HCT116 (cell line): ENCODE data around the gene ARHGEF40. TPM values are rescaled to one million over a fixed set of nuclear protein-coding genes. Genes with fewer than 3 reads are reported as not detected.

ENCODE experiments used
- ATAC-seq: fragments of 200-7000 bp; cut with Tn5 transposase; 2 replicates; pipeline ENCODE4 v1.9.1; 2020; ENCODE audit warnings: mild to moderate bottlenecking, moderate library complexity
- BruUV-seq: library from RNA; stranded (reverse); fragments of 400-500 nt; replicated peaks from 2 replicates; lab custom pipeline; 2021; lab: Mats Ljungman, UMichigan
- CTCF ChIA-PET: fragments of 300-600 bp; sonication (Branson Sonifier 250); formaldehyde crosslinking; loops from one replicate; lab custom pipeline; 2021; ENCODE audit warnings: antibody characterized with exemption; lab: Charles Lee
- POLR2A ChIA-PET: fragments of 300-600, 350-600 bp; sonication (Branson Sonifier 250); formaldehyde crosslinking; loops from one replicate; lab custom pipeline; 2021; ENCODE audit warnings: antibody characterized with exemption; lab: Charles Lee
- RAD21 ChIA-PET, 2 experiments: fragments of 300-600 bp; sonication (Branson Sonifier 250); formaldehyde crosslinking; loops; one replicate each; lab custom pipeline; 2023; ENCODE audit warnings: low total read pairs in 2 of 2; ENCODE audit not compliant: uncharacterized antibody in 2 of 2, unreplicated experiment in 2 of 2, low non-redundant PET in 1 of 2; lab: Charles Lee
- DNase-seq: peaks from one replicate; pipeline ENCODE4 v3.0.0-alpha.2; 2010; ENCODE audit warnings: low read depth, low spot score
- H2AFZ ChIP-seq: fragments of 200-600 bp; shearing (Covaris generic), sonication (generic); 2 replicates; pipeline ENCODE4 v1.6.1; 2017; ENCODE audit warnings: low read depth, mixed run types, mixed read lengths, antibody characterized with exemption, low read length; ENCODE audit not compliant: poor library complexity, severe bottlenecking
- H3K27ac ChIP-seq: 2 replicates; pipeline ENCODE4 v1.5.1; 2012; ENCODE audit warnings: low read depth, low read length
- H3K27me3 ChIP-seq: fragments of 200-600 bp; sonication (generic); 2 replicates; pipeline ENCODE4 v1.6.1; 2016; ENCODE audit warnings: mixed run types, low read length, mixed read lengths; ENCODE audit not compliant: insufficient read depth
- H3K36me3 ChIP-seq, 2 experiments: fragments of 200-500 bp in 1 of 2; fragments of 200-600 bp in 1 of 2; sonication (Bioruptor generic) in 1 of 2; sonication (generic) in 1 of 2; 2 replicates each; pipeline versions ENCODE4 v1.5.1 to v1.6.1; 2014 to 2016; ENCODE audit warnings: low read length in 2 of 2, inconsistent platforms in 1 of 2, mixed read lengths in 1 of 2, mixed run types in 1 of 2; ENCODE audit not compliant: insufficient read depth in 2 of 2, control insufficient read depth in 1 of 2
- H3K4me1 ChIP-seq, 2 experiments: fragments of 200-600 bp in 1 of 2; sonication (generic) in 1 of 2; 2 replicates each; pipeline versions ENCODE4 v1.5.1 to v1.6.1; 2012 to 2017; ENCODE audit warnings: low read length in 2 of 2, inconsistent platforms in 1 of 2, mild to moderate bottlenecking in 1 of 2, mixed read lengths in 1 of 2, mixed run types in 1 of 2, moderate library complexity in 1 of 2; ENCODE audit not compliant: insufficient read depth in 2 of 2, control insufficient read depth in 1 of 2
- H3K4me2 ChIP-seq: fragments of 200-600 bp; sonication (generic); 2 replicates; pipeline ENCODE4 v1.6.1; 2017; ENCODE audit warnings: mixed run types, low read length, mixed read lengths
- H3K4me3 ChIP-seq, 2 experiments: fragments of 200-600 bp in 1 of 2; sonication (generic) in 1 of 2; replicated peaks in 1 of 2; 2 replicates each; pipeline ENCODE4 v1.5.1; 2011 to 2016; ENCODE audit warnings: low read length in 2 of 2, control low read depth in 1 of 2, low read depth in 1 of 2, mild to moderate bottlenecking in 1 of 2, mixed read lengths in 1 of 2, mixed run types in 1 of 2
- H3K79me2 ChIP-seq: fragments of 200-600 bp; sonication (generic); 2 replicates; pipeline ENCODE4 v1.6.1; 2017; ENCODE audit warnings: mild to moderate bottlenecking, mixed run types, low read length, moderate library complexity, mixed read lengths; ENCODE audit not compliant: insufficient read depth
- H3K9ac ChIP-seq: fragments of 200-600 bp; sonication (generic); 2 replicates; pipeline ENCODE4 v1.6.1; 2016; ENCODE audit warnings: low read length, mixed read lengths
- H3K9me2 ChIP-seq: fragments of 200-600 bp; sonication (generic), shearing (Covaris generic); 2 replicates; pipeline ENCODE4 v1.6.1; 2017; ENCODE audit warnings: mixed run types, mild to moderate bottlenecking, moderate library complexity; ENCODE audit not compliant: insufficient read depth
- H3K9me3 ChIP-seq, 2 experiments: fragments of 200-500 bp in 1 of 2; fragments of 200-600 bp in 1 of 2; sonication (Bioruptor generic) in 1 of 2; sonication (generic) in 1 of 2; 2 replicates each; pipeline ENCODE4 v1.6.1; 2014 to 2017; ENCODE audit warnings: low read length in 2 of 2, mixed read lengths in 2 of 2, inconsistent platforms in 1 of 2, low read depth in 1 of 2, mild to moderate bottlenecking in 1 of 2, mixed run types in 1 of 2, moderate library complexity in 1 of 2; ENCODE audit not compliant: control insufficient read depth in 1 of 2, insufficient read depth in 1 of 2
- H4K20me1 ChIP-seq: fragments of 200-600 bp; sonication (generic), shearing (Covaris generic); 2 replicates; pipeline ENCODE4 v1.6.1; 2017; ENCODE audit warnings: mixed run types, mild to moderate bottlenecking, moderate library complexity; ENCODE audit not compliant: insufficient read depth
- ATF3 ChIP-seq: IDR thresholded peaks from 2 replicates; pipeline ENCODE4 v1.6.1; 2012
- CBX3 ChIP-seq: IDR thresholded peaks from 2 replicates; pipeline ENCODE4 v1.6.1; 2012; ENCODE audit warnings: low read depth
- CEBPB ChIP-seq: IDR thresholded peaks from 2 replicates; pipeline ENCODE4 v1.6.1; 2012; ENCODE audit warnings: low read depth
- EZH2 ChIP-seq: fragments of 200-600 bp; sonication (generic); IDR thresholded peaks from 2 replicates; pipeline ENCODE4 v1.6.1; 2017; ENCODE audit warnings: antibody characterized with exemption, mixed run types
- FOSL1 ChIP-seq: IDR thresholded peaks from 2 replicates; pipeline ENCODE4 v1.6.1; 2012; ENCODE audit warnings: low read depth
- RAD21 ChIP-seq: IDR thresholded peaks from 2 replicates; pipeline ENCODE4 v1.6.1; 2012; ENCODE audit warnings: low read depth, mild to moderate bottlenecking
- REST ChIP-seq: IDR thresholded peaks from 2 replicates; pipeline ENCODE4 v1.6.1; 2012; ENCODE audit warnings: low read depth
- SP1 ChIP-seq: IDR thresholded peaks from 2 replicates; pipeline ENCODE4 v1.6.1; 2012; ENCODE audit warnings: low read depth
- TCF7L2 ChIP-seq: IDR thresholded peaks from 2 replicates; pipeline ENCODE4 v1.7.0; 2011; ENCODE audit warnings: borderline replicate concordance, inconsistent platforms; ENCODE audit not compliant: insufficient read depth, insufficient read length; ENCODE audit errors: extremely low read depth
- ZFX ChIP-seq: fragments of 450-650 bp; IDR thresholded peaks from 2 replicates; pipeline ENCODE4 v1.6.1; 2017
- intact Hi-C: fragments of 100-400 bp; cut with micrococcal nuclease; formaldehyde crosslinking; loops from 2 replicates; pipeline ENCODE4 v1.10.0; 2022
- total RNA-seq: library from RNA; stranded (reverse); gene quantifications from one replicate; pipeline ENCODE4 v1.2.1, GENCODE V29; 2021; ENCODE audit not compliant: unreplicated experiment
- TF ChIP-seq, protein P1 (sequence below): IDR thresholded peaks from 2 replicates; pipeline ENCODE4 v1.6.1; 2011; ENCODE audit warnings: mild to moderate bottlenecking, low read length, moderate library complexity; ENCODE audit not compliant: insufficient replicate concordance; ENCODE audit errors: extremely low read depth
- TF ChIP-seq, protein P2 (sequence below): IDR thresholded peaks from 2 replicates; pipeline ENCODE4 v1.6.1; 2012

Gene ARHGEF40
- total RNA-seq, 1 experiment from 2014 or later = 6.3 TPM

DNA sequence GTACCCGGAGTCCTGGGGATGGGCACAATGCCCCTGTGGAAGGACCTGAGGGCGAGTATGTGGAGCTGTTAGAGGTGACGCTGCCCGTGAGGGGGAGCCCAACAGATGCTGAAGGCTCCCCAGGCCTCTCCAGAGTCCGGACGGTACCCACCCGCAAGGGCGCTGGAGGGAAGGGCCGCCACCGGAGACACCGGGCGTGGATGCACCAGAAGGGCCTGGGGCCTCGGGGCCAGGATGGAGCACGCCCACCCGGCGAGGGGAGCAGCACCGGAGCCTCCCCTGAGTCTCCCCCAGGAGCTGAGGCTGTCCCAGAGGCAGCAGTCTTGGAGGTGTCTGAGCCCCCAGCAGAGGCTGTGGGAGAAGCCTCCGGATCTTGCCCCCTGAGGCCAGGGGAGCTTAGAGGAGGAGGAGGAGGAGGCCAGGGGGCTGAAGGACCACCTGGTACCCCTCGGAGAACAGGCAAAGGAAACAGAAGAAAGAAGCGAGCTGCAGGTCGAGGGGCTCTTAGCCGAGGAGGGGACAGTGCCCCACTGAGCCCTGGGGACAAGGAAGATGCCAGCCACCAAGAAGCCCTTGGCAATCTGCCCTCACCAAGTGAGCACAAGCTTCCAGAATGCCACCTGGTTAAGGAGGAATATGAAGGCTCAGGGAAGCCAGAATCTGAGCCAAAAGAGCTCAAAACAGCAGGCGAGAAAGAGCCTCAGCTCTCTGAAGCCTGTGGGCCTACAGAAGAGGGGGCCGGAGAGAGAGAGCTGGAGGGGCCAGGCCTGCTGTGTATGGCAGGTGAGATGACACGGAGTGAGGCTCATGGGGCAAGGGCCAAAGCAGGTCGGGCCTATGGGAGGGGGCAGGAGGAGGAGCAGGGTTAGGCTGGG, 4.5 kb downstream of the ARHGEF40 start:
- POLR2A ChIA-PET = no interaction called here
- Histone ChIP-seq H4K20me1 (no peaks in the 10 kb centered on the region), H3K36me3 (no peaks in the 10 kb centered on the region; a peak in 1 of 4 replicates), H3K4me3 (no peak overlapping the region), H3K27ac (no peak overlapping the region), H3K4me2 (no peak overlapping the region)
- DNase-seq = no peak
- no peak for ATAC-seq
- BruUV-seq = no TSS peak
- RAD21 ChIA-PET = no interaction called here
- no peak for TF ChIP-seq FOSL1
- no peak for TF ChIP-seq ZFX
- TF ChIP-seq SP1 = no peak
- TF ChIP-seq EZH2 = no peak
- TF ChIP-seq RAD21 = no peak
- no peak for TF ChIP-seq ATF3
- TF ChIP-seq, all 23 proteins: peak for 0
- peaks cover 2 to 15% of the 10 kb centered on the region in 2 experiments for H3K4me1 ChIP-seq
- H2AFZ ChIP-seq = no peak overlapping the region
- intact Hi-C loops = no loop called here
- no peaks in the 10 kb centered on the region for H3K9me2 ChIP-seq
- CTCF ChIA-PET = interaction anchor here (0.8 kb wide), 2 partner anchors 18 to 60 kb away, joined by 3 read pairs; no protein-coding TSS in a partner anchor
- H3K79me2 ChIP-seq = no peaks in the 10 kb centered on the region
- H3K27me3 ChIP-seq = no peaks in the 10 kb centered on the region
- H3K9me3 ChIP-seq = no peaks in the 10 kb centered on the region
- no peak overlapping the region for H3K9ac ChIP-seq

GRCh38 chr14:21075719-21076437, 5.8 kb downstream of the ARHGEF40 start:
- Histone ChIP-seq H3K27me3 (no peaks in the 10 kb centered on the region), H3K36me3 (no peaks in the 10 kb centered on the region; a peak in 1 of 4 replicates), H3K9ac (no peak overlapping the region), H3K27ac (no peak overlapping the region), H3K9me2 (no peaks in the 10 kb centered on the region), H2AFZ (no peak overlapping the region), H3K4me2 (no peak overlapping the region), H3K4me1 (peaks cover 0 to 5% of the 10 kb centered on the region in 2 experiments; a peak in 2 of 4 replicates), H3K4me3 (no peak overlapping the region), H3K9me3 (no peaks in the 10 kb centered on the region), H4K20me1 (no peaks in the 10 kb centered on the region), H3K79me2 (no peaks in the 10 kb centered on the region)
- intact Hi-C loops = no loop called here
- DNase-seq (no peak), ATAC-seq (no peak)
- ChIA-PET CTCF (no interaction called here), RAD21 (no interaction called here), POLR2A (no interaction called here)
- no TSS peak for BruUV-seq
- TF ChIP-seq CBX3 = no peak
- TF ChIP-seq, protein P1, sequence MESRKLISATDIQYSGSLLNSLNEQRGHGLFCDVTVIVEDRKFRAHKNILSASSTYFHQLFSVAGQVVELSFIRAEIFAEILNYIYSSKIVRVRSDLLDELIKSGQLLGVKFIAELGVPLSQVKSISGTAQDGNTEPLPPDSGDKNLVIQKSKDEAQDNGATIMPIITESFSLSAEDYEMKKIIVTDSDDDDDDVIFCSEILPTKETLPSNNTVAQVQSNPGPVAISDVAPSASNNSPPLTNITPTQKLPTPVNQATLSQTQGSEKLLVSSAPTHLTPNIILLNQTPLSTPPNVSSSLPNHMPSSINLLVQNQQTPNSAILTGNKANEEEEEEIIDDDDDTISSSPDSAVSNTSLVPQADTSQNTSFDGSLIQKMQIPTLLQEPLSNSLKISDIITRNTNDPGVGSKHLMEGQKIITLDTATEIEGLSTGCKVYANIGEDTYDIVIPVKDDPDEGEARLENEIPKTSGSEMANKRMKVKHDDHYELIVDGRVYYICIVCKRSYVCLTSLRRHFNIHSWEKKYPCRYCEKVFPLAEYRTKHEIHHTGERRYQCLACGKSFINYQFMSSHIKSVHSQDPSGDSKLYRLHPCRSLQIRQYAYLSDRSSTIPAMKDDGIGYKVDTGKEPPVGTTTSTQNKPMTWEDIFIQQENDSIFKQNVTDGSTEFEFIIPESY = no peak
- TF ChIP-seq TCF7L2 = no peak
- no peak for TF ChIP-seq CEBPB
- TF ChIP-seq, protein P2, sequence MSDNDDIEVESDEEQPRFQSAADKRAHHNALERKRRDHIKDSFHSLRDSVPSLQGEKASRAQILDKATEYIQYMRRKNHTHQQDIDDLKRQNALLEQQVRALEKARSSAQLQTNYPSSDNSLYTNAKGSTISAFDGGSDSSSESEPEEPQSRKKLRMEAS = no peak
- TF ChIP-seq EZH2 = no peak
- TF ChIP-seq REST = no peak
